ENCODE data around the gene LPGAT1.

Gene LPGAT1

GRCh38 chr1:211833174-211833820 lies 2.7 kb upstream of the LPGAT1 start:
- no peak for TF ChIP-seq CTCF (IDR thresholded peaks at IDR 0.05; ENCODE audit: low read depth, low read length)
- DNase-seq (ENCODE audit: extremely low read depth, low read depth): no peak

GRCh38 chr1:211832661-211833060 lies 2.1 kb upstream of the LPGAT1 start:
- no peak for DNase-seq (ENCODE audit: extremely low read depth, low read depth)

DNA sequence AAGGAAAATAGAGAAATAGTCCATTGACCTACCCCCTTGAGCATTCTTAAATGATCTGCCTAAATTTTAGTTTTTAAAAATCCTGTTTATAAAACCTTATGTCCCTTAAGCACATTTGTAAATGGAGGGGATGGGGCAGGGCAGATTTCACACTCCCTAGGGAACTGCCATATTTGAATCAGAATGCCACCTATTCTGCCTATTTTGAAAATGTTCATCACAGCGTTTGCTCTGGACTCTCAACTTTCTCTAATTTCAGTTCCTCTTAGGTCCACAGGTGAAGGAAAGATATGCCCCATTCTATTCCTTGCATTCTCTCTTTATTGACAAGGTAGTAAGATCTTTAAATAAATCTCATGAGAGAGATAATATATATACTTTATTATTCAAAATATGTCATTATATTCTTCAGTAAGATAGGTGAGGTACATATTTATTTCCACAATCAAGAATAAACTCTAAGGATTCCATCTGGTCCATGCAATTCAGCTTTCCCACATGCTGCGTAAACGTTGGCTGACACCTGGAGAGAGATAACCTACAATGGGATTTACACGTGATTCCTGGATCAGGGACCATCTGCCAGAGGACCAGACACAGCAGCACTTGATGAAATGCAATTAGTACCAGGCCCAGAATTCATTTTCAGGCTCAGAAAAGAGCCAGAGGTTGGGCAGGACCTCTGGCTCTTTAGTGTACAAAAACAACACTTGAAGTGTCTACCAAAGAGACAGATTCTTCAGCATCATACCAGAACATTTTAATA lies 1.2 kb upstream of the LPGAT1 start:
- no peak for TF ChIP-seq CTCF (IDR thresholded peaks at IDR 0.05; ENCODE audit: low read depth, low read length)
- no peak for DNase-seq (ENCODE audit: extremely low read depth, low read depth)

More at GRCh38 chr1:211832661-211833060, 2.1 kb upstream of the LPGAT1 start:
- TF ChIP-seq CTCF (IDR thresholded peaks at IDR 0.05; ENCODE audit: low read depth, low read length): no peak

DNA sequence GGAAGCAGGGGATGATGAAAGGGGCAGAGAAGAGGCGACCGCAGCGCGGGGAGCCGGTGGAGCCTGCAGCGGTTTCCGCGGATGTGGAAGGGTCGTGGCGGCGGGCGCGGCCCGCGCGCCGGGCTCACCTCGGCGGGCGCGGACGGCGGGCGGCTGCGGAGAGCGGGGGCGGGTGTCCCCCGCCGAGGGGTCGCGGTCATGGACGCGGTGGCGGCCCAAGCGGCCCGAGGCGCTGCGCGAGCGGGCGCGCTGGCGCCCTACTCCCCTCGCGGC lies 572 bp downstream of the LPGAT1 start:
- TF ChIP-seq CTCF (IDR thresholded peaks at IDR 0.05; ENCODE audit: low read depth, low read length): no peak
- no peak for DNase-seq (ENCODE audit: extremely low read depth, low read depth)

GRCh38 chr1:211829343-211830054 lies 1.1 kb downstream of the LPGAT1 start:
- no peak for DNase-seq (ENCODE audit: extremely low read depth, low read depth)
- TF ChIP-seq CTCF (IDR thresholded peaks at IDR 0.05; ENCODE audit: low read depth, low read length): peak; percentile 7

DNA sequence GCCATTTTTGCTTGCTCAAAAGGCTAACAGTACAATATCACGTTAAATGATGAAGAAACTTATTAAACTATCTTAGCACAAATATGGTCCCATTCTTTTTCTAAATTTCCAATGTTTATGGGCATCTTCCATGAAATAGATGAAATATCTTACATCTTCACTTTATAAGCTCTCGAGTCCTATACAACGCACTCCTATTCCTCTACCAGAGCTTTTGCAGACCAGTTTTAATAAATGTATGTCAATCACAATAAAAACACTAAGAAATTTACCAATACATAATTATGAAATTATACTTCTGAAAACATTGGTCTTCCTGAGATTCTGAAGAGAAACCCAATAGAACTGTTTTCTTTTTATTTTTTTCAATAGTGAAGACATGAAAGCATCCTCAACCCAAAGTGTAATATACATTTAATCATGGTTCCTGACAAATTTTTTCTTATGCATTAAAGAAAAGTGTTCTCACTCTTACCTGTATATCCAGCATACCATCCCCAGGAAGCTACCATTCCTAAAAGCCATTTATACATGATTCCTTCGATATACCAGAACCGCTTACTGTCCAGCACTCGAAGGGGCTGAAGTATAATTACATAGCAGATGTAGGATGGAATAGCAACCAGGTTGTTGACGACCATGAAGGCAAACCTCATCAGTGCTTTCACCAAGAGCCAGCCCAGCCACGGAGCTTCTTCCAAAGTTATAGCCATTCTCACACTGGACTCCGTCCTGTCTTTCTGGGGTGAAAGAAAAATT lies 1.8 kb downstream of the LPGAT1 start:
- TF ChIP-seq CTCF (IDR thresholded peaks at IDR 0.05; ENCODE audit: low read depth, low read length): no peak
- no peak for DNase-seq (ENCODE audit: extremely low read depth, low read depth)

Measured in AG09319 (cell line).